ENCODE measurements around the gene SRP14. TPM values are rescaled to one million over a fixed set of nuclear protein-coding genes. Genes with fewer than 3 reads are reported as not detected.

Gene SRP14
- total RNA-seq, 2 experiments from 2014 or later: 130 to 188 TPM

GRCh38 chr15:40006646-40007045 is 32.3 kb downstream of the SRP14 start:
- CTCF ChIA-PET (ENCODE audit: unreplicated experiment): no interaction called here
- POLR2A ChIA-PET: interaction anchor here (0.6 to 1.3 kb wide), 3 partner anchors 16 to 106 kb away, joined by 3 to 6 read pairs (median 3); no protein-coding TSS in a partner anchor
- BruUV-seq (replicated peaks): no TSS peak

GRCh38 chr15:40006003-40006402 is 33.0 kb downstream of the SRP14 start:
- no peaks in the 10 kb centered on the region for H4K20me1 ChIP-seq (ENCODE audit: insufficient read depth, low read length)
- no peaks in the 10 kb centered on the region for H3K9me2 ChIP-seq (ENCODE audit: insufficient read depth, low read length)
- CTCF ChIA-PET (ENCODE audit: unreplicated experiment): no interaction called here
- no peaks in the 10 kb centered on the region for H3K4me1 ChIP-seq (ENCODE audit: insufficient read depth, low read length, poor library complexity, severe bottlenecking)
- H3K27ac ChIP-seq (ENCODE audit: low read depth, low read length, poor library complexity, severe bottlenecking): no peak overlapping the region
- no peak overlapping the region for H3K4me3 ChIP-seq (ENCODE audit: low read depth, low read length, poor library complexity, severe bottlenecking)
- POLR2A ChIA-PET: interaction anchor here (0.6 to 1.3 kb wide), 3 partner anchors 16 to 105 kb away, joined by 3 to 6 read pairs (median 3); no protein-coding TSS in a partner anchor
- H3K4me2 ChIP-seq (ENCODE audit: low read length): no peak overlapping the region
- intact Hi-C loops (cut with micrococcal nuclease; ENCODE audit: unreplicated experiment): no loop called here
- no peak overlapping the region for H2AFZ ChIP-seq (ENCODE audit: low read length)
- no peaks in the 10 kb centered on the region for H3K9me3 ChIP-seq (ENCODE audit: low read length)
- no peaks in the 10 kb centered on the region for H3K79me2 ChIP-seq (ENCODE audit: insufficient read depth, low read depth, low read length)
- no peak for TF ChIP-seq CTCF (conservative IDR thresholded peaks at IDR 0.05; ENCODE audit: low read length)
- TF ChIP-seq EZH2phosphoT487 (IDR thresholded peaks at IDR 0.05; ENCODE audit: borderline replicate concordance, low read depth, low read length): no peak
- BruUV-seq (replicated peaks): no TSS peak
- H3K36me3 ChIP-seq (ENCODE audit: insufficient read depth, low read length): no peaks in the 10 kb centered on the region
- no peak for DNase-seq (ENCODE audit: low spot score)

More at GRCh38 chr15:40006646-40007045, 32.3 kb downstream of the SRP14 start:
- H3K79me2 ChIP-seq (ENCODE audit: insufficient read depth, low read depth, low read length): no peaks in the 10 kb centered on the region
- H3K9me2 ChIP-seq (ENCODE audit: insufficient read depth, low read length): no peaks in the 10 kb centered on the region
- H3K4me3 ChIP-seq (ENCODE audit: low read depth, low read length, poor library complexity, severe bottlenecking): no peak overlapping the region
- no peak for TF ChIP-seq EZH2phosphoT487 (IDR thresholded peaks at IDR 0.05; ENCODE audit: borderline replicate concordance, low read depth, low read length)
- TF ChIP-seq CTCF (conservative IDR thresholded peaks at IDR 0.05; ENCODE audit: low read length): no peak
- intact Hi-C loops (cut with micrococcal nuclease; ENCODE audit: unreplicated experiment): no loop called here
- no peak overlapping the region for H2AFZ ChIP-seq (ENCODE audit: low read length)
- DNase-seq (ENCODE audit: low spot score): no peak
- no peaks in the 10 kb centered on the region for H4K20me1 ChIP-seq (ENCODE audit: insufficient read depth, low read length)
- H3K4me1 ChIP-seq (ENCODE audit: insufficient read depth, low read length, poor library complexity, severe bottlenecking): no peaks in the 10 kb centered on the region
- no peaks in the 10 kb centered on the region for H3K9me3 ChIP-seq (ENCODE audit: low read length)
- H3K36me3 ChIP-seq (ENCODE audit: insufficient read depth, low read length): no peaks in the 10 kb centered on the region
- H3K4me2 ChIP-seq (ENCODE audit: low read length): no peak overlapping the region
- no peak overlapping the region for H3K27ac ChIP-seq (ENCODE audit: low read depth, low read length, poor library complexity, severe bottlenecking)

GRCh38 chr15:40003116-40003916 is 35.7 kb downstream of the SRP14 start:
- Histone ChIP-seq H3K9me2 (ENCODE audit: insufficient read depth, low read length) (no peaks in the 10 kb centered on the region), H3K4me3 (ENCODE audit: low read depth, low read length, poor library complexity, severe bottlenecking) (no peak overlapping the region), H3K27ac (ENCODE audit: low read depth, low read length, poor library complexity, severe bottlenecking) (no peak overlapping the region), H4K20me1 (ENCODE audit: insufficient read depth, low read length) (no peaks in the 10 kb centered on the region), H3K4me1 (ENCODE audit: insufficient read depth, low read length, poor library complexity, severe bottlenecking) (no peaks in the 10 kb centered on the region), H3K9me3 (ENCODE audit: low read length) (no peaks in the 10 kb centered on the region), H3K79me2 (ENCODE audit: insufficient read depth, low read depth, low read length) (no peaks in the 10 kb centered on the region), H3K4me2 (ENCODE audit: low read length) (no peak overlapping the region), H2AFZ (ENCODE audit: low read length) (no peak overlapping the region), H3K36me3 (ENCODE audit: insufficient read depth, low read length) (no peaks in the 10 kb centered on the region)
- no peak for TF ChIP-seq CTCF (conservative IDR thresholded peaks at IDR 0.05; ENCODE audit: low read length)
- TF ChIP-seq EZH2phosphoT487 (IDR thresholded peaks at IDR 0.05; ENCODE audit: borderline replicate concordance, low read depth, low read length): no peak
- POLR2A ChIA-PET: interaction anchor here (0.5 to 1.0 kb wide), 2 partner anchors 36 to 159 kb away, joined by 4 read pairs; no protein-coding TSS in a partner anchor
- no peak for DNase-seq (ENCODE audit: low spot score)
- CTCF ChIA-PET (ENCODE audit: unreplicated experiment): no interaction called here
- intact Hi-C loops (cut with micrococcal nuclease; ENCODE audit: unreplicated experiment): no loop called here
- BruUV-seq (replicated peaks): no TSS peak
